AG04449 (cell line): ENCODE measurements around the gene NR6A1.

ENCODE experiments used
- CTCF ChIA-PET: fragments of 350-600 bp; formaldehyde crosslinking; extraction: SDS; loops from one replicate; lab custom pipeline; 2021; ENCODE audit warnings: antibody characterized with exemption; lab: Yijun Ruan, JAX
- POLR2A ChIA-PET: fragments of 400-600, 350-600 bp; formaldehyde crosslinking; extraction: SDS; loops from one replicate; lab custom pipeline; 2020; ENCODE audit warnings: antibody characterized with exemption, inconsistent platforms; lab: Yijun Ruan, JAX
- DNase-seq: peaks from one replicate; pipeline ENCODE4 v3.0.0-alpha.2; 2010; ENCODE audit warnings: low read depth, low spot score
- H3K4me3 ChIP-seq: 2 replicates; pipeline ENCODE4 v1.5.1; 2011; ENCODE audit warnings: low read depth, mild to moderate bottlenecking, control low read depth, low read length
- CTCF ChIP-seq: IDR thresholded peaks from one replicate; pipeline ENCODE4 v1.5.1; 2011; ENCODE audit warnings: mild to moderate bottlenecking, moderate library complexity, low read length, control low read depth, inconsistent platforms; ENCODE audit not compliant: insufficient read depth; ENCODE audit errors: missing control alignments

Gene NR6A1

DNA sequence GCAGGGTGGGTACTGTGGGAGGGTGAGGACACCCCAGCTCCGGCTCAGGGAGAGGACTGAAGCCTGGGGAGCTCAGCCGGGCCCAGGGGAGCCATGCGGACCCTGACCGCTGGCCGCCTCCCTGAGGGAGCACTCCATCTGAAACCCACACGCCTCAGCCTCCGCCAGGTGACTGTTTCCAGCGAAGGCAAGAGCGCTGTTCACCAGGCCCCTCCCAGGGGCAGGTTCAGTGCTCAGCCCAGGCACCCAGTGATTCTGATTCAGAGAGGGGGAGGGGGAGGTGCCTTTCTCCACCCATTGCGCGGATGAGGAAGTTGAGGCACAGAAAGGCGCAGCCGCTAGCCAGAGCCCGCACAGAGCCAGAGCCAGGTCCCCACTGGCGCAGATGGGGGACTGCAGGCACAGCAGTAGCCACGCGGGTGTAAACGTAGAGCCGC lies 293.9 kb downstream of the NR6A1 start:
- CTCF ChIA-PET = no interaction called here

DNA sequence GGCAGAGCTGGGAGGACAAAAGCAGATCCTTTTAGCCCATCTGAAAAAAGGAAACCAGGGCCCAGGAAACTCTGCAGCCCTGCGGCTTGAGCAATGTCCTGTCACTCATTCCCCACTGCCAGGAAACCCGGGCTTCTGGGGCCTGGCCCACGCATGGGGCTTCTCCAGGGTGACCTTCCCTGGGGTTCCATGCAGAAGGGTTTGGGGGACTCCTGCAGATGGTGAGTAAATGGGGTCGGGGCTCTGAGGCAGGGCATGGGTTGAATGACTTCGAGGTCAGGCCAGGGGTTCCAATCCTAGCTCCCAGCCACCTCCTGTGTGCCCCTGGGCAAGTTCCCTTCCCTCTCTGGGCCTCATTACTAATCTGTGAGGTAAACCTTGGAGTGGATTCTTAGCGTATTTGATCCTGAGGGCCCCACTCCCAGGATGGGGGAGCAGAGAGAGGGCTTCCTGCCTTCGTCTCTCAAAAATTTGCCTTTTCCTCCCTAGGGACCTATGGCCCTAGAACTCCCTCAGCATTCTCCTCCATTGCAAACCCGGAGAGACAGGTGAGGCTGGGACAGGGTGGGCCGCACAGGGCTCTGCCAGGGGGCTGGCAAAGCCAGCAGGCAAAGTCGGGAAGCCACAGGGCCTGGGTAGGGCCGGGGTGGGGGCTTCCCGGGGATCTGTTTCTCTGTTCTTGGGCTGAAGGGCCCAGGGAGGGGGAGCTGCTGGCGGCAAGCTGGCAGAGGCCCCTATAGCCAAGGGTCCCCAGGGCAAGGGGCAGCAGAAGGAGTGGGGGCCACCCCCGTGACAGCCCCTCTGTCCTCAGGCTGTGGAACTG lies 295.0 kb downstream of the NR6A1 start:
- CTCF ChIA-PET = no interaction called here
- no peak for TF ChIP-seq CTCF
- no peak for DNase-seq
- H3K4me3 ChIP-seq = no peak overlapping the region
- POLR2A ChIA-PET = no interaction called here

More for the DNA sequence above, 293.9 kb downstream of the NR6A1 start:
- POLR2A ChIA-PET = no interaction called here
- DNase-seq = no peak
- H3K4me3 ChIP-seq = no peak overlapping the region
- no peak for TF ChIP-seq CTCF

DNA sequence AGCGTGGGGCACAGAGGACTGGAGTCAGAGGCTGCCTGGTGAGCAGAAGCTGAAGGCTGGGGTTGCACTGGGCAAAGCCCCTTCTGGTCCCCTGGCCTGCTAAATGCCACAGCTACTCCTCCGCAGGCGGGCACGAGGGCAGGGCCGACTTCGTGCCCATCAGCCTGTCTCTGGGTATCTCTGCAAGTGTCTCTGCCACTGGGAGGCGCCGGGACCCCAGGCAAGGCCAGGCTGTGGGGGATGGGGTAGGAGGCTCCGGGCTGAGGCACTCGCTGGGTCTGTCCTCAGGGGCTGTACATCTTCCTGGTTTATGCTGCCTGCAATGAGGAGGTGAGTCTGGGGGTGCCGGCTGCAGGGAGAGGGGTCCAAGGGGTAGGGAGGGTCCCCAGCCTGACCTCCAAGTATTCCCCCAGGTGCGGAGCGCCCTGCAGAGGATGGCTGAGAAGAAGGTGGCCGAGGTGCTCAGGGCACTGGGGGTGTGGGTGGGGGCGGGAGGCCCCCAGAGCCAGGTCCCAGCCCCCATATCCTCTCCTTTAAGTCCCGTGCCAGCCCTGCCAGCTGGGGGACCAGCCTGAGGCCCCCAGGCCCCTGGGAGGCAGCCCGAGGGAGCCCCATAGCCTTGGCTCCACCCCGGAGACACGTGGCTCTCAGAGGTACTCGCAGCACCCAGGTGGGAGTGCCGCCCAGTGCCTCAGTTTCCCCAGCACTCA lies 295.8 kb downstream of the NR6A1 start:
- CTCF ChIA-PET = interaction anchor here (0.7 to 1.0 kb wide), 3 partner anchors 11 to 65 kb away, joined by 3 to 4 read pairs (median 4); partner anchors contain the start of gene PSMB7
- POLR2A ChIA-PET = no interaction called here
- no peak for TF ChIP-seq CTCF

GRCh38 chr9:124474151-124474550 lies 297.0 kb downstream of the NR6A1 start:
- no peak overlapping the region for H3K4me3 ChIP-seq
- CTCF ChIA-PET = interaction anchor here (1.0 kb wide), 1 partner anchor 64 kb away, joined by 4 read pairs; no protein-coding TSS in a partner anchor
- no peak for DNase-seq
- no peak for TF ChIP-seq CTCF
- POLR2A ChIA-PET = no interaction called here

More for the DNA sequence above, 295.8 kb downstream of the NR6A1 start:
- no peak overlapping the region for H3K4me3 ChIP-seq
- DNase-seq = no peak

GRCh38 chr9:124473310-124473709 lies 297.8 kb downstream of the NR6A1 start:
- no peak overlapping the region for H3K4me3 ChIP-seq
- DNase-seq = no peak
- POLR2A ChIA-PET = no interaction called here
- CTCF ChIA-PET = interaction anchor here (1.5 kb wide), 1 partner anchor 9 kb away, joined by 3 read pairs; no protein-coding TSS in a partner anchor
- TF ChIP-seq CTCF = no peak

GRCh38 chr9:124472770-124473169 lies 298.3 kb downstream of the NR6A1 start:
- POLR2A ChIA-PET = no interaction called here
- no peak for TF ChIP-seq CTCF
- DNase-seq = no peak
- no peak overlapping the region for H3K4me3 ChIP-seq
- CTCF ChIA-PET = interaction anchor here (1.5 kb wide), 1 partner anchor 9 kb away, joined by 3 read pairs; no protein-coding TSS in a partner anchor
